ENCODE measurements around the gene ZNF407. TPM values are rescaled to one million over a fixed set of nuclear protein-coding genes. Genes with fewer than 3 reads are reported as not detected.

ZNF407 gene
- 10 to 100 TPM in 1 of 4 donors, 1 to 10 TPM in 3; 7.9 to 10.2 (median 8.8) TPM for total RNA-seq
- 1 to 10 TPM; 2.4 to 4.7 (median 3.1) TPM for polyA plus RNA-seq
- long read RNA-seq, donor 1, full-length matches to known transcripts = 1 of 2 reads
- long read RNA-seq, donor 1, partial matches to known transcripts = 1 of 2 reads
- long read RNA-seq, donor 1, other reads (novel, unspliced or antisense) = 0 of 2 reads
- long read RNA-seq, donor 2, full-length matches to known transcripts = 3 of 6 reads
- long read RNA-seq, donor 2, partial matches to known transcripts = 2 of 6 reads
- long read RNA-seq, donor 2, other reads (novel, unspliced or antisense) = 1 of 6 reads

DNA sequence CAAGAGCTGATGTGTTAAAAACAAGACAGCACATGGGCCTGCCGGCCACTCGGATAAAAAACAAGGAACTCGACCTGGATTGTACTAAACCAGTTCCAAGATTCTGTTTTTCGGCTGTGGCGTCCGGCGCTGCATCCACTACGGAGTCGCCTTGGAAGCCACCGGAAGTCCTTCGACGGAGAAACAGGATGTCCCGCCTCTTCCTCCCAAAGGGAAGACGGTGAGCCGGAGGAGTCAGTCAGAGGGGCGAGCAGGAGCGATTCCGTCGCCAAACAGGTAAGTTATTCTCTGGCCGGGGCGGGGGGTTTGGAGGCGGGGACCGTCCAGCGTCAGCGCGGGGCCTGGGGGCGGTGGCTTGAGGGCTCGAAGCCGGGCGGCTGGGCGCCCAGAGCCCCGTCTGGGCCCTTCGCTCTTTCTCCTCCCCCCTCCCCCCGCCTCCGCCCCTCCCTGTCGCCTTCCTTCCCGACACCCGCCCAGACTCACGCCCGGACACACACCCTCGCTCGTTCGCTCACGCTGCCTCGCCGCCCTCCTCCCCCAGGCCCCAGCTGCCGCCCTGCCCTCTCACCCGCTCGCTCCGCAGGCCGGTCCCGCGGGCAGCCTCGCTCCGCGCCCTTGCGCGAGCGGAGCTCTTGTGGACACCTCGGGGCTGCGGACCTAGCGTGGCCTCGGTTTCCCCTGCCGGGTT, at the start of gene ZNF407:
Gene ZNF407, plus strand, starts transcription at position 209 of the 688 bp plus-strand sequence. CDS start 33,150 bp downstream, outside the sequence.
- peak; percentile 92 to 94 (median 92) for ATAC-seq
- Histone ChIP-seq H3K4me1 (peaks cover 38% of the 10 kb centered on the region), H3K27ac (peak within 1 kb of the TSS; percentile 97), H3K4me3 (peak within 1 kb of the TSS; percentile 98), H3K36me3 (ENCODE audit: insufficient read depth in 1 of 2, low read depth in 1 of 2) (peaks cover 0 to 18% of the 10 kb centered on the region in 2 donors), H3K27me3 (ENCODE audit: insufficient read depth in 3 of 3, low read length in 2 of 3) (no peaks in the 10 kb centered on the region), H3K9me3 (no peaks in the 10 kb centered on the region)
- intact Hi-C loops (cut with DNase I) = loop anchor here (10.0 kb wide), 1 partner anchor 103 kb away; the partner anchor contains the start of gene CNDP2 (in 2 of the 2)
- 1% methylated on average over 48 to 64 of the region's 64 CpGs for WGBS, 3 donors
- TF ChIP-seq, protein P1, sequence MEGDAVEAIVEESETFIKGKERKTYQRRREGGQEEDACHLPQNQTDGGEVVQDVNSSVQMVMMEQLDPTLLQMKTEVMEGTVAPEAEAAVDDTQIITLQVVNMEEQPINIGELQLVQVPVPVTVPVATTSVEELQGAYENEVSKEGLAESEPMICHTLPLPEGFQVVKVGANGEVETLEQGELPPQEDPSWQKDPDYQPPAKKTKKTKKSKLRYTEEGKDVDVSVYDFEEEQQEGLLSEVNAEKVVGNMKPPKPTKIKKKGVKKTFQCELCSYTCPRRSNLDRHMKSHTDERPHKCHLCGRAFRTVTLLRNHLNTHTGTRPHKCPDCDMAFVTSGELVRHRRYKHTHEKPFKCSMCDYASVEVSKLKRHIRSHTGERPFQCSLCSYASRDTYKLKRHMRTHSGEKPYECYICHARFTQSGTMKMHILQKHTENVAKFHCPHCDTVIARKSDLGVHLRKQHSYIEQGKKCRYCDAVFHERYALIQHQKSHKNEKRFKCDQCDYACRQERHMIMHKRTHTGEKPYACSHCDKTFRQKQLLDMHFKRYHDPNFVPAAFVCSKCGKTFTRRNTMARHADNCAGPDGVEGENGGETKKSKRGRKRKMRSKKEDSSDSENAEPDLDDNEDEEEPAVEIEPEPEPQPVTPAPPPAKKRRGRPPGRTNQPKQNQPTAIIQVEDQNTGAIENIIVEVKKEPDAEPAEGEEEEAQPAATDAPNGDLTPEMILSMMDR (IDR thresholded peaks at IDR 0.05) = no peak
- DNase-seq = peak; percentile 87 to 93

DNA sequence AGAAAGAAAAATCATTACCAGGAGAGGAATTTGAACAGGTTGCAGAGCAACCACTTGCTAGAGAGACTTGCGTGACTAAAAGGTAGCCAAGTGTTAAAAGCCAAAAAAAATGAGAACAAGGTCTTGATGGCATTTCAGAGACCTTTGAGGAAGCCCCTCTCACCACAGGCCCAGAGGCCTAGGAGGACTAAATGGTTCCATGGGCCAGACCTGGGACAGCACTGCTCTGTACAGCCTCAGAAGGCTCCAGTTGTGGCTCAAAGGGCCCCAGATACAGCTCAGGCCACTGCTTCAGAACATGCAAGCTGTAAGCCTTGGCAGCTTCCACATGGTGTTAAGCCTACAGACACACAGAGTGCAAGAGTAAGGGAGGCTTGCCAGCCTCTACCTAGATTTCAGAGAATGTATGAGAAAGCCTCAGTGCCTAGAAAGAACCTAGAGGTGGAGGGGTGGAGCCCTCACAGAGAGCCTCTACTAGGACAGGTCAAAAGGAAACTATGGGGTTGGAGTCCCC, 48.0 kb upstream of the ZNF407 start:
- Histone ChIP-seq H3K4me1 (no peaks in the 10 kb centered on the region), H3K27me3 (ENCODE audit: insufficient read depth in 3 of 3, low read length in 2 of 3) (peaks cover 0 to 6% (median 0%) of the 10 kb centered on the region in 3 donors), H3K9me3 (peaks cover 4% of the 10 kb centered on the region), H3K27ac (no peak overlapping the region), H3K36me3 (ENCODE audit: insufficient read depth in 1 of 2, low read depth in 1 of 2) (no peaks in the 10 kb centered on the region), H3K4me3 (no peak overlapping the region)
- 85 to 97% (median 96%) methylated on average over 1 of the region's 1 CpG for WGBS, 3 donors
- TF ChIP-seq, protein P1 (IDR thresholded peaks at IDR 0.05) = no peak
- intact Hi-C loops (cut with DNase I) = loop anchor here in 1 of 2 donors (10.0 kb wide), 1 partner anchor 205 kb away; no protein-coding TSS in a partner anchor
- ATAC-seq (no peak), DNase-seq (no peak)

DNA sequence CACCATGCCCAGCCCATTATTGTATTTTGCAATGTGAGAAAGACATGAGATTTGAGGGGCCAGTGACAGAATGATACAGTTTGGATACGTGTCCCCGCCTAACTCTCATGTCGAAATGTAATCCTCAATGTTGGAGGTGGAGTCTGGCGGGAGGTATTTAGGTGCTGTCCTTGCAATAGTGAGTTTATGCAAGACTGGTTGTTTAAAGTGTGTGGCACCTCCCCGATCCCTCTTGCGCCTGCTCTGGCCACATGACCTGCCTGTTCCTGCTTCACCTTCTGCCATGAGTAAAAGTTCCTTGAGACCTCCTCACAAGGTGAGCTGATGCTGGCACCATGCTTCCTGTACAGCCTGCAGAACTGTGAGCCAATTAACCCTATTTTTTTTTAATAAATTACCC, 46.8 kb upstream of the ZNF407 start:
- Histone ChIP-seq H3K4me3 (no peak overlapping the region), H3K4me1 (no peaks in the 10 kb centered on the region), H3K9me3 (peaks cover 4% of the 10 kb centered on the region), H3K27me3 (ENCODE audit: insufficient read depth in 3 of 3, low read length in 2 of 3) (peaks cover 0 to 14% (median 0%) of the 10 kb centered on the region in 3 donors), H3K27ac (no peak overlapping the region), H3K36me3 (ENCODE audit: insufficient read depth in 1 of 2, low read depth in 1 of 2) (no peaks in the 10 kb centered on the region)
- WGBS, 3 donors = 90 to 96% (median 94%) methylated on average over 6 of the region's 6 CpGs
- intact Hi-C loops (cut with DNase I) = no loop called here
- DNase-seq (no peak), ATAC-seq (no peak)
- TF ChIP-seq, protein P1 (IDR thresholded peaks at IDR 0.05) = no peak

DNA sequence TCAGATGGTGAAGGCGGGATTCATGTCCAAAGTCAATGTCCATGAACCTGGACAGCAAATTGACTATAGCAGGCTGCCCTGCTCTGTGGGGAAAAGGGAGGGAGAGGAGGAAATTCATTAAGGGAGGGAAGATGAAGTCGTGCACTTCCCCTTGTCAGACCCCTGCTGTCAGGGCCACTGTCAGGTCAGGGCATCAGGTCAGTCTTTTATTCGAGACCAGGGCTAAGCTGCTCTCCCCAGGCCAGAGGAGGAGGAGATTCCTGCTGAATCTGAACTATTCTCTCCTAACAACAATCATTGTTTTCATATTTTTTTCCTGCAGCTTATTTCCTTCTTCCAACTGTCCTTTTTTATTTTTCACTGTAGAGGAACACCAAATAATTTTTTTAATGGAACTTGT, 46.2 kb upstream of the ZNF407 start:
- Histone ChIP-seq H3K27ac (no peak overlapping the region), H3K4me1 (no peaks in the 10 kb centered on the region), H3K36me3 (ENCODE audit: insufficient read depth in 1 of 2, low read depth in 1 of 2) (no peaks in the 10 kb centered on the region), H3K9me3 (peaks cover 4% of the 10 kb centered on the region), H3K4me3 (no peak overlapping the region), H3K27me3 (ENCODE audit: insufficient read depth in 3 of 3, low read length in 2 of 3) (peaks cover 0 to 17% (median 0%) of the 10 kb centered on the region in 3 donors)
- intact Hi-C loops (cut with DNase I) = no loop called here
- WGBS, 3 donors = 35 to 50% (median 36%) methylated on average over 3 of the region's 3 CpGs
- TF ChIP-seq, protein P1 (IDR thresholded peaks at IDR 0.05) = no peak
- no peak for DNase-seq
- no peak for ATAC-seq

Data from psoas muscle (tissue), 8 donors.